ENCODE data around the gene CPTP.

DNA sequence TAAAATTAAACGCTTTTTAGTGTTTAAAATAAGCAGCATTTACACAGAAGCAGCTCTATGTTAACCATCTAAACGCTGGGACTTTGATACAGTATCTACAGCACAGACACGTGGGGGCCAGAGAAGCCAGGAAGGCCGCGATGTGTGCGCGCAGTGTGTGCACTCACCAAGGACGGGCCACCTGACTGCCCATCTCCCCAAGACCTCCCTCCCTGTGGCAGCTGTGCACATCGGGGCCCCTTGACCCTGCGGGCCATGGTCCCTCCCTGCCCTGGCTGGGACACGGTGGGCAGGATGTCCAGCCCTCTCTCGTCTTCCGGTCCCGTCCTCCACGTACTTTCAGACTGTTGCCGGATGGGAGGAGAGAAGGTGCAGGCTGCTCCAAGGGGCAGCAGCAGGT is 10.7 kb downstream of the CPTP start:
- TF ChIP-seq POLR2A (IDR thresholded peaks at IDR 0.05; ENCODE audit: low read length): no peak
- TF ChIP-seq GATA1 (IDR thresholded peaks at IDR 0.05; ENCODE audit: low read depth, low read length): no peak

Measured in erythroblast (primary cell).